HFFc6 (cell line): Measurements from ENCODE around the gene FMN2. TPM values are rescaled to one million over a fixed set of nuclear protein-coding genes. Genes with fewer than 3 reads are reported as not detected.

Source experiments
- DNase-seq: peaks from one replicate; pipeline ENCODE4 v3.0.0-alpha.2; 2018
- H3K27ac Mint-ChIP-seq: 2 replicates; pipeline ENCODE4 v1.8.0; 2020; ENCODE audit warnings: mild to moderate bottlenecking, mixed read lengths
- H3K27me3 Mint-ChIP-seq: 2 replicates; pipeline ENCODE4 v1.8.0; 2021; ENCODE audit warnings: mild to moderate bottlenecking, moderate library complexity, mixed read lengths; ENCODE audit not compliant: insufficient read depth
- H3K36me3 Mint-ChIP-seq: 2 replicates; pipeline ENCODE4 v1.8.0; 2021; ENCODE audit warnings: low read depth, mixed read lengths
- H3K4me1 Mint-ChIP-seq: 2 replicates; pipeline ENCODE4 v1.8.0; 2020; ENCODE audit warnings: low read depth, mixed read lengths
- H3K4me3 Mint-ChIP-seq: 2 replicates; pipeline ENCODE4 v1.8.0; 2020; ENCODE audit warnings: mild to moderate bottlenecking, moderate library complexity, mixed read lengths
- H3K9me3 Mint-ChIP-seq: 2 replicates; pipeline ENCODE4 v1.8.0; 2020; ENCODE audit warnings: mild to moderate bottlenecking, mixed read lengths
- CTCF ChIP-seq: fragments of 200-600 bp; sonication (generic); IDR thresholded peaks from 2 replicates; pipeline ENCODE4 v1.5.0; 2021; ENCODE audit warnings: antibody characterized with exemption, mild to moderate bottlenecking
- total RNA-seq, 6 experiments: library from RNA; stranded (reverse); fragmentation: NEBNext Ultra II Directional; extraction: Animal tissue kit (Norgen Biotek cat#: 25700); gene quantifications; 2 replicates in 1 of 6; 3 replicates in 5 of 6; pipeline ENCODE4 v1.2.3, GENCODE V29; 2021

Gene FMN2
- total RNA-seq, 6 experiments from 2014 or later, result 82.6 to 115 (median 96.4) TPM

- H3K9me3 Mint-ChIP-seq, result no peaks in the 10 kb centered on the region; the same call in none of the 2 replicates
- no peak; the same call in 1 of the 2 replicates for TF ChIP-seq CTCF
Observed at GRCh38 chr1:240363315-240363714, 271.6 kb downstream of the FMN2 start.

DNA sequence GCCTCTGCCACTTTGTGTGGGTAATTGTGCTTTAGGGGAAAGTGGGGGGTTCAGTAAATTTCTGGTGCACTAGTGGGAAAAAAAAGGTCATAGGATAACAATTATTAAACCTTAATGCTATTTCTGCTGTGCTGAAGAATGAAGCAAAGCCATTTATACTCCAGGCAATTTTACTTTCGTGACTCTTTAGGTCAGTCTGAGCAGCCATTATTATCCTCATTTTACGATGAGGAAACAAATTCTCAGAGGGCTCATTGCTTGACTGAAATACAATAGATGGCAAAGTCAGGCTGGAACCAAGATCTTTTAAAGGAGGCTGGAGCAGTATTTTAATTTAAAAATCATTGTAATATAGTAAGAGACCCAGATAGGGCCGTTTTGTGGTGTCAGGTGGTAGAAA is 272.2 kb downstream of the FMN2 start:
- H3K4me3 Mint-ChIP-seq, result no peak overlapping the region; the same call in 1 of the 2 replicates
- TF ChIP-seq CTCF, result no peak
- H3K27me3 Mint-ChIP-seq, result peaks cover 20% of the 10 kb centered on the region
- H3K4me1 Mint-ChIP-seq, result peaks cover 32% of the 10 kb centered on the region
- H3K27ac Mint-ChIP-seq, result peak overlapping the region; percentile 13; the same call in 1 of the 2 replicates
- H3K9me3 Mint-ChIP-seq, result no peaks in the 10 kb centered on the region; the same call in none of the 2 replicates
- H3K36me3 Mint-ChIP-seq, result peaks cover 87% of the 10 kb centered on the region
- DNase-seq, result no peak

More at GRCh38 chr1:240363315-240363714, 271.6 kb downstream of the FMN2 start:
- H3K4me1 Mint-ChIP-seq, result peaks cover 26% of the 10 kb centered on the region
- H3K4me3 Mint-ChIP-seq, result no peak overlapping the region; the same call in 1 of the 2 replicates
- H3K27me3 Mint-ChIP-seq, result peaks cover 20% of the 10 kb centered on the region
- DNase-seq, result no peak
- H3K36me3 Mint-ChIP-seq, result peaks cover 84% of the 10 kb centered on the region
- H3K27ac Mint-ChIP-seq, result peak overlapping the region; percentile 13; the same call in 1 of the 2 replicates

- no peak for DNase-seq
- no peak for TF ChIP-seq CTCF
- H3K36me3 Mint-ChIP-seq, result peaks cover 87% of the 10 kb centered on the region
- no peaks in the 10 kb centered on the region; the same call in 1 of the 2 replicates for H3K9me3 Mint-ChIP-seq
- H3K4me3 Mint-ChIP-seq, result no peak overlapping the region
- peaks cover 38% of the 10 kb centered on the region for H3K4me1 Mint-ChIP-seq
- no peak overlapping the region; the same call in 1 of the 2 replicates for H3K27ac Mint-ChIP-seq
- peaks cover 18% of the 10 kb centered on the region for H3K27me3 Mint-ChIP-seq
Observed at GRCh38 chr1:240366636-240367035, 275.0 kb downstream of the FMN2 start.

DNA sequence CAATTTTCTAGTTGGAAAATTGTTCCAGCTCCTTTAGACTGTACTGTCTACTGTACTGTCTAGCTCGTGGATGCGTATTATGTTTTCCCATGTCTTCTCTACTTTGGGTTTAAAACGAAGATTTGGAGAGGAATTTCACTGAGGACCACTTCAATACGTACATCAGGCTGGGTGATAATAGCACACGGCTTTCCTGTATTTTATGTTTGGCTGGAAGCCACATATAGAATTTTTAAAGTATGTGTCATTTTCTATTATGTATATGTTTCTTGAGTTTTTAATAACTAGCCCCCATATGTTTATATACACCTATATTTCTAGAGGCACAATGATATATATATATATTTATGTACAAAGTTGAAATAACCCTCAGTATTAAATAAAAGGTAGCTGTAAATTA is 293.9 kb downstream of the FMN2 start:
- Mint-ChIP-seq H3K9me3 (peaks cover 31% of the 10 kb centered on the region), H3K4me3 (no peak overlapping the region), H3K27ac (peak overlapping the region; percentile 67), H3K4me1 (peaks cover 64% of the 10 kb centered on the region), H3K36me3 (peaks cover 70% of the 10 kb centered on the region), H3K27me3 (peaks cover 35% of the 10 kb centered on the region)
- no peak for DNase-seq
- TF ChIP-seq CTCF, result no peak

DNA sequence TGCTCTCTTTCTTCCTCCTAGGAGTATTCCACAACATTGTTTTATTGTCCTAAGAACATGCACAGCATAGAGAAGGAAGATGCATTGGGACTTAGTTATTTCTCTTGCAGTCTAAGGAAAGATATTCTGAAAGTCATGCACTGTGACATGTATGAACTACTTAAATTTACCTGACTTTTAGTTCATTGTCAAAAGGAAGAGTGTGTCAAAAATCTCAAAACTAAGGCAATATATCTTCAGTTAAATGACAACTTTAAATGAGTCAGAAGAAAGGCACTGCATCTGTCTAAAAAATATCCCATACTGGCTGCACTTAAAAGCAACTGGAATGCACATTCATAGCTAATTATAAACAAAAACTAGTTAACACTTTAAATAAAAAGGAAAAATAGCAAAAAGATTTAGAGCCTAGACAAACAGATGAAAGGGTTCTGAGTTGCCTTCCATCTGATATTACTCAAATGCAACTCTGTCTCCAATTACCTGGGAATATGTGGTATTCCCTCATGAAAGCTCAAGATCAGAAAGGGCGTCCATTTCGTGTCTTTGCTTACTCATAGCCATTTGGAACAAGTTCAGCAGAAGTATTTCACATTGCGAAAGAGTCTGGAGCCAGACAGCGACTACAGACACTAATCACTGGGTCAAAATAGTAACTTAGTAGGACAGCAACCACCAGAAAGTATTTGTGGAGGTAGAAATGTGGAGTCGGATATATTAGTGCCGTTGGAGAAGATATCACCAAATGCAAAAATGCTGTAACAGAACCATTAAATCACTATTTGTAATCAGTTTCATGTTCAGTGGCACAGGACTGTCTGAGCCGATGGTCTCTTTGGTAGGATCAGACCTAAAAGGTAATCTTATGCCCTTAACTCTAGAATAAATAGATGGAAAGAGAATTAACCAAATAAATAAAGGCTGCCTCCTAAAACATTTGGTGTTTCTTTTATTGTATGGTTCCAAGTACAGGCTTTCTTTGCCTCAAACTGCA is 294.6 kb downstream of the FMN2 start:
- no peak for TF ChIP-seq CTCF
- Mint-ChIP-seq H3K9me3 (peaks cover 23% of the 10 kb centered on the region), H3K36me3 (peaks cover 66% of the 10 kb centered on the region), H3K27me3 (peaks cover 29% of the 10 kb centered on the region), H3K27ac (peak overlapping the region; percentile 67), H3K4me3 (peak overlapping the region; percentile 30), H3K4me1 (peaks cover 71% of the 10 kb centered on the region)
- peak; percentile 91 for DNase-seq
